BJ (cell line): ENCODE data around the gene PGF. TPM values are rescaled to one million over a fixed set of nuclear protein-coding genes. Genes with fewer than 3 reads are reported as not detected.

Experiments
- CTCF ChIA-PET: fragments of 350-600 bp; formaldehyde crosslinking; extraction: SDS; loops from one replicate; lab custom pipeline; 2021; ENCODE audit warnings: antibody characterized with exemption, inconsistent platforms; lab: Yijun Ruan, JAX
- POLR2A ChIA-PET: fragments of 300-600 bp; sonication (Branson Sonifier 250); formaldehyde crosslinking; extraction: SDS; loops from one replicate; lab custom pipeline; 2021; ENCODE audit warnings: antibody characterized with exemption; lab: Charles Lee
- DNase-seq: peaks from one replicate; pipeline ENCODE4 v3.0.0-alpha.2; 2011; ENCODE audit warnings: low read depth
- H3K27me3 ChIP-seq: 2 replicates; pipeline ENCODE4 v1.6.0; 2011; ENCODE audit warnings: low read length; ENCODE audit not compliant: control insufficient read depth, insufficient read depth
- H3K36me3 ChIP-seq: 2 replicates; pipeline ENCODE4 v1.5.1; 2011; ENCODE audit warnings: low read length; ENCODE audit not compliant: control insufficient read depth, insufficient read depth
- H3K4me3 ChIP-seq: 2 replicates; pipeline ENCODE4 v1.5.1; 2011; ENCODE audit warnings: low read depth, mild to moderate bottlenecking, control low read depth, low read length
- CTCF ChIP-seq: IDR thresholded peaks from 2 replicates; pipeline ENCODE4 v1.5.1; 2011; ENCODE audit warnings: low read depth, mild to moderate bottlenecking, control low read depth, inconsistent platforms, low read length, moderate library complexity; ENCODE audit not compliant: insufficient read depth
- polyA plus RNA-seq: library from polyadenylated mRNA; depleted of rRNA; stranded (reverse); fragments of >200 nt; gene quantifications from 2 replicates; pipeline ENCODE4 v1.2.3, GENCODE V29; 2011

Gene PGF
- polyA plus RNA-seq, 1 experiment: 4.1 TPM

GRCh38 chr14:74915826-74916225, 39.6 kb downstream of the PGF start:
- Histone ChIP-seq H3K36me3 (no peaks in the 10 kb centered on the region), H3K27me3 (no peaks in the 10 kb centered on the region), H3K4me3 (no peak overlapping the region)
- ChIA-PET CTCF (interaction anchor here (0.6 to 4.9 kb wide), 4 partner anchors 10 to 481 kb away, joined by 3 to 44 read pairs (median 4); no protein-coding TSS in a partner anchor), POLR2A (no interaction called here)
- TF ChIP-seq CTCF: no peak
- DNase-seq: no peak

GRCh38 chr14:74915426-74915825, 40.0 kb downstream of the PGF start:
- CTCF ChIA-PET: interaction anchor here (0.8 to 4.9 kb wide), 6 partner anchors 10 to 173 kb away, joined by 3 to 44 read pairs (median 4); no protein-coding TSS in a partner anchor
- H3K36me3 ChIP-seq: no peaks in the 10 kb centered on the region
- H3K27me3 ChIP-seq: no peaks in the 10 kb centered on the region
- DNase-seq: no peak
- POLR2A ChIA-PET: no interaction called here
- no peak for TF ChIP-seq CTCF
- H3K4me3 ChIP-seq: no peak overlapping the region

- CTCF ChIA-PET: interaction anchor here (4.9 kb wide), 1 partner anchor 174 kb away, joined by 44 read pairs; no protein-coding TSS in a partner anchor
Measured at GRCh38 chr14:74913986-74914573, 41.3 kb downstream of the PGF start.

GRCh38 chr14:74913393-74913910, 41.9 kb downstream of the PGF start:
- DNase-seq: no peak
- Histone ChIP-seq H3K36me3 (no peaks in the 10 kb centered on the region), H3K27me3 (no peaks in the 10 kb centered on the region), H3K4me3 (no peak overlapping the region)
- ChIA-PET CTCF (interaction anchor here (1.0 to 9.4 kb wide), 2 partner anchors 28 to 175 kb away, joined by 4 to 107 read pairs; no protein-coding TSS in a partner anchor), POLR2A (no interaction called here)
- TF ChIP-seq CTCF: no peak

More at GRCh38 chr14:74913986-74914573, 41.3 kb downstream of the PGF start:
- TF ChIP-seq CTCF: peak; percentile 93
- DNase-seq: no peak
- H3K4me3 ChIP-seq: no peak overlapping the region
- no peaks in the 10 kb centered on the region for H3K36me3 ChIP-seq
- POLR2A ChIA-PET: no interaction called here
- H3K27me3 ChIP-seq: no peaks in the 10 kb centered on the region

GRCh38 chr14:74912801-74913200, 42.6 kb downstream of the PGF start:
- ChIA-PET CTCF (interaction anchor here (1.0 to 9.4 kb wide), 2 partner anchors 29 to 176 kb away, joined by 4 to 107 read pairs; no protein-coding TSS in a partner anchor), POLR2A (no interaction called here)
- no peak for DNase-seq
- H3K36me3 ChIP-seq: no peaks in the 10 kb centered on the region
- no peak overlapping the region for H3K4me3 ChIP-seq
- no peak for TF ChIP-seq CTCF
- H3K27me3 ChIP-seq: no peaks in the 10 kb centered on the region
